Ascending aorta (tissue), 2 donors: ENCODE results near the gene PUM1. TPM values are rescaled to one million over a fixed set of nuclear protein-coding genes. Genes with fewer than 3 reads are reported as not detected.

Source experiments
- DNase-seq, 2 donors: peaks; one replicate each; pipeline ENCODE4 v3.0.0-alpha.2; 2019; ENCODE audit warnings: low spot score in 2 of 2
- H3K27ac ChIP-seq, 2 donors: fragments of 200-600 bp; sonication (generic); one replicate each; pipeline ENCODE4 v1.5.1; 2016 to 2017; ENCODE audit warnings: mild to moderate bottlenecking in 1 of 2
- H3K27me3 ChIP-seq: fragments of 200-600 bp; sonication (generic); one replicate; pipeline ENCODE4 v1.5.1; 2017
- H3K36me3 ChIP-seq, 2 donors: fragments of 200-600 bp; sonication (generic); one replicate each; pipeline ENCODE4 v1.5.1; 2016
- H3K4me1 ChIP-seq, 2 donors: fragments of 200-600 bp; sonication (generic); one replicate each; pipeline ENCODE4 v1.5.1; 2016 to 2017; ENCODE audit warnings: mild to moderate bottlenecking in 1 of 2
- H3K4me3 ChIP-seq, 2 donors: fragments of 200-600 bp; sonication (generic); one replicate each; pipeline ENCODE4 v1.5.1; 2016 to 2017; ENCODE audit warnings: mild to moderate bottlenecking in 1 of 2
- H3K9me3 ChIP-seq, 2 donors: fragments of 200-600 bp; sonication (generic); one replicate each; pipeline ENCODE4 v1.5.1; 2016
- intact Hi-C: fragments of 100-400 bp; cut with DNase I; formaldehyde crosslinking; loops from one replicate; pipeline ENCODE4 v1.15.1; 2023
- total RNA-seq: library from RNA; depleted of rRNA; stranded (reverse); fragments of >200 nt; gene quantifications from one replicate; pipeline ENCODE4 v1.1.0, GENCODE V29; 2016
- TF ChIP-seq, protein P1 (sequence below), 3 experiments: fragments of 200-600 bp in 2 of 3; fragments of 450-650 bp in 1 of 3; sonication (generic) in 2 of 3; IDR thresholded peaks; one replicate each; pipeline ENCODE4 v1.5.1; 2016 to 2019; ENCODE audit warnings: antibody characterized with exemption in 3 of 3, mild to moderate bottlenecking in 1 of 3, moderate library complexity in 1 of 3

The PUM1 gene
- total RNA-seq, 1 donor from 2014 or later, result 52.3 TPM

DNA sequence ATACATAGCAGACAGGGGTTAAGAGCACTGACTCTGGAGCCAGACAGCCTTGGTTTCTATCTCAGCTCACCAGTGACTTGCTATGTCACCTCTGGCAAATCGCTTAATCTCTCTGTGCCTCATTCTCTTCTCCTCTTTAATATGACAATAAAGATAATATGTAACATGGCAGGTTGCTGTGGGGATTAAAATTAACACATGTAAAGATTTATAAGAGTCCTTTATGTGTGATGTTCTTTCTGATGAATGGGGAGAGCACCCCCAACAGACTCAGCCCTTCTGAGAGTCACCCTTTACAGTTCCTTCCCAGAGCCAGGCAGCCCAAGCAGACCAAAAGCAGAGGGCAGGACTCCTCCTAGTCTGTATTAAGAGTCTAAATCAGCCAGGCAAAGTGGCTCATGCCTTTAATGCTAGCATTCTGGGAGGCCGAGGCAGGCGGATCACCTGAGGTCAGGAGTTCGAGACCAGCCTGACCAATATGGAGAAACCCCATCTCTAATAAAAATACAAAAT is 80.5 kb downstream of the PUM1 start:
- Histone ChIP-seq H3K4me3 (no peak overlapping the region), H3K9me3 (no peaks in the 10 kb centered on the region), H3K27me3 (no peaks in the 10 kb centered on the region), H3K27ac (peak overlapping the region; percentile 7 to 15), H3K36me3 (peaks cover 0 to under 1% of the 10 kb centered on the region in 2 donors), H3K4me1 (peaks cover 4 to 34% of the 10 kb centered on the region in 2 donors)
- TF ChIP-seq, protein P1, sequence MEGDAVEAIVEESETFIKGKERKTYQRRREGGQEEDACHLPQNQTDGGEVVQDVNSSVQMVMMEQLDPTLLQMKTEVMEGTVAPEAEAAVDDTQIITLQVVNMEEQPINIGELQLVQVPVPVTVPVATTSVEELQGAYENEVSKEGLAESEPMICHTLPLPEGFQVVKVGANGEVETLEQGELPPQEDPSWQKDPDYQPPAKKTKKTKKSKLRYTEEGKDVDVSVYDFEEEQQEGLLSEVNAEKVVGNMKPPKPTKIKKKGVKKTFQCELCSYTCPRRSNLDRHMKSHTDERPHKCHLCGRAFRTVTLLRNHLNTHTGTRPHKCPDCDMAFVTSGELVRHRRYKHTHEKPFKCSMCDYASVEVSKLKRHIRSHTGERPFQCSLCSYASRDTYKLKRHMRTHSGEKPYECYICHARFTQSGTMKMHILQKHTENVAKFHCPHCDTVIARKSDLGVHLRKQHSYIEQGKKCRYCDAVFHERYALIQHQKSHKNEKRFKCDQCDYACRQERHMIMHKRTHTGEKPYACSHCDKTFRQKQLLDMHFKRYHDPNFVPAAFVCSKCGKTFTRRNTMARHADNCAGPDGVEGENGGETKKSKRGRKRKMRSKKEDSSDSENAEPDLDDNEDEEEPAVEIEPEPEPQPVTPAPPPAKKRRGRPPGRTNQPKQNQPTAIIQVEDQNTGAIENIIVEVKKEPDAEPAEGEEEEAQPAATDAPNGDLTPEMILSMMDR (IDR thresholded peaks at IDR 0.05), result no peak
- intact Hi-C loops, result no loop called here
- no peak for DNase-seq

DNA sequence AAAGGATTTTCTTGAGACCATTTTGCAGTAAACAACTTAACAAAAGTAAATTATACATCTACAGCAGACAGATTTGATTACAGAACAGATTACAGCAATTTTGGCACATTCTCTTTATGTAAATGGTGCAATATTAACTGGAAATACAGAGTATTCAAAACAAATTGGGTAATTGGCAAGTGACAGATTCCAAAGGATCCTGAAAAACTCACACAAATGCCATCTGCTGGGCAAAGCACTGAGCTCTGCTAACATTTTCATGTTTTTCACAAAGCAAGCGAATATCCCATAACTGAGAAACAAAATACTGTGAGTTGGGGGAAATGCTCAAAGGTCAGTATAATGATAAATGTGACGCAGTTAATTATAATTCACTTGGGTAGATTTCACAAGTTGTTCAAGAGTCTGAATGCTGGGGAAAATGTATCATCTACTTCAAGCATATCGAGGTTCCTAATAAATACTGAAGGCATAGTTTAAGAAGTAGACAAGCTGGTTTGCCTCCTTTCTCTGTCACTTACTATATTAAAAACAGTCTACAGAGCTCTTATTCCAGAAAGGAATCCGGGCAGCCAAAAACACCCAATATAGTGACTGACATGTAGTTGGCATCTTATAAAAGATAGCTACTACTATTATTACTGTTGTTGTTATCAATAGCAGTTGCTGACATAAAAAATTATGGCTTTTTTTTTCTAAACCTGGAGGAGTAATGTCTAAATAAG is 81.2 kb downstream of the PUM1 start:
- Histone ChIP-seq H3K36me3 (peaks cover 5 to 7% of the 10 kb centered on the region in 2 donors), H3K9me3 (no peaks in the 10 kb centered on the region), H3K4me1 (peaks cover 4 to 34% of the 10 kb centered on the region in 2 donors), H3K27ac (peak overlapping the region; percentile 7 to 15), H3K4me3 (no peak overlapping the region), H3K27me3 (no peaks in the 10 kb centered on the region)
- TF ChIP-seq, protein P1 (IDR thresholded peaks at IDR 0.05), result no peak
- intact Hi-C loops, result no loop called here
- no peak for DNase-seq

DNA sequence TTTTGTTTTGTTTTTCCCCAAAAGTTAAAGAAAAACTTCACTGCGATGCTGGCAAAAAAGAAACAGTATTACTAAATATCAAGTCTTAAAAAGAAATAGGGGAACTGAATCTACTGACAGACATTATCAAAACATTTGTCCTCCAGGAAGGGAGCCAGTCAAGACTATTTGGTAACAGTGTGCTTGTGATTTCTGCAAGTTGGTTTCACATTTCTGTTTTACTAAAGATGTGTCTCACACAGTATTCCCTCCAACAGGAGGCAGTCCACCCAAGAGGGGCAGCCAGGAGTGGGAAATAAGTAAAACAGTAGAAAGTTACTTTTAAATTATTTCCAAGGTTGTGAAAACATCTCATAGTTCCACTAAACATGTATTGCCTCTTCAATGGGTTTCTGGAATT is 82.6 kb downstream of the PUM1 start:
- TF ChIP-seq, protein P1 (IDR thresholded peaks at IDR 0.05), result no peak
- no peak overlapping the region for H3K4me3 ChIP-seq
- no peaks in the 10 kb centered on the region for H3K27me3 ChIP-seq
- intact Hi-C loops, result no loop called here
- H3K4me1 ChIP-seq, result peaks cover 4 to 27% of the 10 kb centered on the region in 2 donors
- no peak overlapping the region for H3K27ac ChIP-seq
- H3K9me3 ChIP-seq, result no peaks in the 10 kb centered on the region
- DNase-seq, result no peak
- H3K36me3 ChIP-seq, result peaks cover 13 to 21% of the 10 kb centered on the region in 2 donors

DNA sequence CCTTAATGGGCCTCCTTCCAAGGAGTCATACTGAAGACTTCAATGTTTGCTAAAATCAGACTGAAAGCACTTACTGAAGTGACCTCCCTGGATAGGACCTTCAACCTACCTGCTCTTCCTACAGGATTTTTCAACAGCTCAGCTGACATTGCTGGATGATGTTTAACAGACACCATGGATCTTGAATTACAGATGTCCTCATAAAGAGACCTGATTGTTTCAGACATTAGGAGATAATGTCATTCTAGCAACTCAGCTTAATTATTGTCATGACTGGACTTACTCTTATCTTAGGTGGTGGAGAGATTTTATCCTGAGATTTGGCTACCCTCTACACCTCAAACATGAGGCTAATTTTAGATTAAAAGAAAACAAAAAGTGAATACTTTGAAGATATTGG is 83.1 kb downstream of the PUM1 start:
- intact Hi-C loops, result no loop called here
- TF ChIP-seq, protein P1 (IDR thresholded peaks at IDR 0.05), result no peak
- Histone ChIP-seq H3K4me1 (peaks cover 4 to 25% of the 10 kb centered on the region in 2 donors), H3K4me3 (no peak overlapping the region), H3K27me3 (no peaks in the 10 kb centered on the region), H3K27ac (no peak overlapping the region), H3K36me3 (peaks cover 13 to 24% of the 10 kb centered on the region in 2 donors), H3K9me3 (no peaks in the 10 kb centered on the region)
- DNase-seq, result no peak

DNA sequence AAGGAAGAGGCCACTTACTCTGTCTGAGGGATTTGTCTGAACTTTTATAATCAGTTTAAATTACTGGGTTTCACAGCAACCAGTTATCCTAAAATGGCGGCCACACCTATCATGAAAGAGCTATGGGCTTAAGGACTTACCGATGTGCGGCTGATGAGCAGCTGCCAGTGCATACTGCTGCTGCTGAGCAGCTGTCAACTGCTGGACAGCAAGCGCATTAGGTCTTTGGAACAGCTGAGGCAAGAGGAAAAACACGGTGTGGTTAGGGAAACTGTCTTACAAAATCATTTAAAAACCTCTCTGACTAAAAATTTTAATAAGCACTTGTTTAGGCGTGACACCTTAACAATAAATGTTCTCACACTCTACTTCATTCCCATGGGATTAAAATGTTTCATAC is 84.3 kb downstream of the PUM1 start:
- intact Hi-C loops, result no loop called here
- Histone ChIP-seq H3K36me3 (peaks cover 13 to 24% of the 10 kb centered on the region in 2 donors), H3K27ac (no peak overlapping the region), H3K27me3 (no peaks in the 10 kb centered on the region), H3K4me3 (no peak overlapping the region), H3K4me1 (peaks cover 4 to 29% of the 10 kb centered on the region in 2 donors), H3K9me3 (no peaks in the 10 kb centered on the region)
- TF ChIP-seq, protein P1 (IDR thresholded peaks at IDR 0.05), result no peak
- DNase-seq, result no peak
